ENCODE data around the gene UROC1.
A peak's percentile ranks its signal among the peaks of the same experiment; 100 is the strongest.

UROC1 gene

GRCh38 chr3:126459111-126459762 is 58.3 kb downstream of the UROC1 start:
- H3K27me3 ChIP-seq (ENCODE audit: insufficient read depth, poor library complexity, severe bottlenecking), result no peaks in the 10 kb centered on the region
- H3K4me3 ChIP-seq (replicated peaks; ENCODE audit: insufficient read depth, low read length), result no peak overlapping the region
- no peak for DNase-seq (ENCODE audit: low read depth in 1 of 2, low spot score in 1 of 2)
- H3K27ac ChIP-seq (replicated peaks), result no peak overlapping the region
- TF ChIP-seq REST (IDR thresholded peaks at IDR 0.05; ENCODE audit: insufficient replicate concordance, low read depth) (no peak), SPI1 (IDR thresholded peaks at IDR 0.05; ENCODE audit: borderline replicate concordance, low read depth) (no peak), GABPA (IDR thresholded peaks at IDR 0.05; ENCODE audit: low read depth) (no peak), CTCF (IDR thresholded peaks at IDR 0.05; ENCODE audit: insufficient read depth, low read length) (no peak), POLR2AphosphoS5 (IDR thresholded peaks at IDR 0.05; ENCODE audit: low read depth) (no peak)

- Histone ChIP-seq H3K4me3 (replicated peaks; ENCODE audit: insufficient read depth, low read length) (no peak overlapping the region), H3K27me3 (ENCODE audit: insufficient read depth, poor library complexity, severe bottlenecking) (no peaks in the 10 kb centered on the region), H3K27ac (replicated peaks) (peak overlapping the region; percentile 64; the same call in 1 of the 2 replicates)
- no peak for TF ChIP-seq CTCF (IDR thresholded peaks at IDR 0.05; ENCODE audit: insufficient read depth, low read length)
- TF ChIP-seq REST (IDR thresholded peaks at IDR 0.05; ENCODE audit: insufficient replicate concordance, low read depth), result no peak
- TF ChIP-seq POLR2AphosphoS5 (IDR thresholded peaks at IDR 0.05; ENCODE audit: low read depth), result no peak; the same call in 1 of the 2 replicates
- TF ChIP-seq GABPA (IDR thresholded peaks at IDR 0.05; ENCODE audit: low read depth), result no peak
- TF ChIP-seq SPI1 (IDR thresholded peaks at IDR 0.05; ENCODE audit: borderline replicate concordance, low read depth), result no peak
- DNase-seq (ENCODE audit: low read depth in 1 of 2, low spot score in 1 of 2), result peak in 1 of 2 experiments; percentile 71
These were observed 60.7 kb downstream of the UROC1 start for GRCh38 chr3:126456766-126457388.

- no peak for DNase-seq (ENCODE audit: low read depth in 1 of 2, low spot score in 1 of 2)
- Histone ChIP-seq H3K4me3 (replicated peaks; ENCODE audit: insufficient read depth, low read length) (no peak overlapping the region), H3K27ac (replicated peaks) (peak overlapping the region; percentile 64), H3K27me3 (ENCODE audit: insufficient read depth, poor library complexity, severe bottlenecking) (no peaks in the 10 kb centered on the region)
- no peak for TF ChIP-seq SPI1 (IDR thresholded peaks at IDR 0.05; ENCODE audit: borderline replicate concordance, low read depth)
- TF ChIP-seq GABPA (IDR thresholded peaks at IDR 0.05; ENCODE audit: low read depth), result no peak
- TF ChIP-seq CTCF (IDR thresholded peaks at IDR 0.05; ENCODE audit: insufficient read depth, low read length), result no peak
These were observed 61.4 kb downstream of the UROC1 start for GRCh38 chr3:126456211-126456610.

Measured in HL-60 (cell line).